Mucosa of stomach (tissue), 1 donor: Measurements from ENCODE around the gene ACAD9.
A peak's percentile ranks its signal among the peaks of the same experiment; 100 is the strongest.
"Not testable (repeated sequence)": the region's sequence is repeated elsewhere in the genome, so short reads cannot be mapped to it uniquely, and the experiment has no call there.

ENCODE experiments used
- H3K27me3 ChIP-seq: one replicate; pipeline ENCODE4 v1.7.0; 2013; ENCODE audit warnings: mild to moderate bottlenecking, low read length; ENCODE audit not compliant: control insufficient read depth, insufficient read depth
- H3K36me3 ChIP-seq: one replicate; pipeline ENCODE4 v1.7.0; 2013; ENCODE audit warnings: low read length; ENCODE audit not compliant: control insufficient read depth, insufficient read depth
- H3K4me1 ChIP-seq: one replicate; pipeline ENCODE4 v1.7.0; 2013; ENCODE audit warnings: mild to moderate bottlenecking, low read length; ENCODE audit not compliant: control insufficient read depth, insufficient read depth
- H3K4me3 ChIP-seq: one replicate; pipeline ENCODE4 v1.7.0; 2013; ENCODE audit warnings: low read length
- H3K9ac ChIP-seq: one replicate; pipeline ENCODE4 v1.7.0; 2013; ENCODE audit warnings: mild to moderate bottlenecking, low read length, moderate library complexity
- H3K9me3 ChIP-seq: one replicate; pipeline ENCODE4 v1.7.0; 2013; ENCODE audit warnings: mild to moderate bottlenecking, low read length, moderate library complexity; ENCODE audit not compliant: control insufficient read depth
- donor health status: Pancreatic carcinoma.

ACAD9 gene

DNA sequence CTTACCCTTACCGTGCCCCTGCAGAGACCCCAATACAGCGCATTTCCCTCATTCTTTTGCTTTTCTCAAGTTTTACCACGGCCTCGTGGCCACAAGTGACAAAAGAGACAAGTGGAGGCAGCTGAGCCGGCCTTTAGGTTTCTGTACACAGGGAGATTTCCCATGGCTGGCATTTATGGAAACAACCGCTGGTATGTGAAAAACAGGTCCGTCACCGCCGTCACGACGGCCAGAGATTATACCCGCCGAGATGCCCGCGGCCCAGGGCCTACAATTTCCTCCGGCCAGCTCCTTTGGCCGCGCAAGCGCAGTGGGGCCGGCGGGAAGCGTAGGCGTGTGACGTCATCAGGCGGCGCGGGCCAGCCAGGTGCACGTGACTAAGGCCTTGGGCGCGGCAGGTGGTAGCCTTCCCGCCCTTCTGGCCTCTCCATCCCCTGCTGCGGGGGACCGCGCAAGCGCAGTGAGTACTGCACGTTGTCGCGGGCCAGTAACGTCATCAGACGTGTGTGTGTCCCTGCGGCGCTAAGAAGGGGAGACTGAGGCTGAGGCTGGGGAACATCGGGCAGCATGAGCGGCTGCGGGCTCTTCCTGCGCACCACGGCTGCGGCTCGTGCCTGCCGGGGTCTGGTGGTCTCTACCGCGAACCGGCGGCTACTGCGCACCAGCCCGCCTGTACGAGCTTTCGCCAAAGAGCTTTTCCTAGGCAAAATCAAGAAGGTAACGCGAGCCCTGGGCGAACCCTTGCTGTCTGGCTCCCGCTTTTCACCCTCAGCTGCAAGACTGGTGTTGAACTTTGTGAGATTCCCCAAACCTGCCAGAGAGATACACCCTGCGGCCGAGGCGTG lies at the start of gene ACAD9:
ACAD9 (plus strand) TSS at position 496 of the 845 bp plus-strand sequence; CDS start at position 568, 72 bp downstream.
- Histone ChIP-seq H3K9me3 (no peaks in the 10 kb centered on the region), H3K27me3 (no peaks in the 10 kb centered on the region), H3K9ac (peak within 1 kb of the TSS; percentile 86), H3K36me3 (no peaks in the 10 kb centered on the region), H3K4me3 (peak within 1 kb of the TSS; percentile 86), H3K4me1 (peaks cover 24% of the 10 kb centered on the region)

- H3K4me1 ChIP-seq, H3K9me3 ChIP-seq, H3K27me3 ChIP-seq, H3K4me3 ChIP-seq, H3K36me3 ChIP-seq, H3K9ac ChIP-seq: not testable (repeated sequence)
These were observed 49.3 kb upstream of the ACAD9 start for GRCh38 chr3:128829925-128830625.

- H3K4me3 ChIP-seq, H3K9ac ChIP-seq, H3K4me1 ChIP-seq, H3K36me3 ChIP-seq, H3K27me3 ChIP-seq, H3K9me3 ChIP-seq: not testable (repeated sequence)
These were observed 48.7 kb upstream of the ACAD9 start for GRCh38 chr3:128830762-128831161.

- not testable (repeated sequence) for H3K4me3 ChIP-seq, H3K36me3 ChIP-seq, H3K9me3 ChIP-seq, H3K27me3 ChIP-seq, H3K9ac ChIP-seq, H3K4me1 ChIP-seq
These were observed 46.4 kb upstream of the ACAD9 start for GRCh38 chr3:128832979-128833378.

GRCh38 chr3:128835096-128835495 lies 44.3 kb upstream of the ACAD9 start:
- Histone ChIP-seq H3K9ac (no peak overlapping the region), H3K36me3 (no peaks in the 10 kb centered on the region), H3K9me3 (no peaks in the 10 kb centered on the region), H3K4me1 (no peaks in the 10 kb centered on the region), H3K27me3 (no peaks in the 10 kb centered on the region), H3K4me3 (no peak overlapping the region)

GRCh38 chr3:128841926-128842920 lies 37.2 kb upstream of the ACAD9 start:
- Histone ChIP-seq H3K9ac (no peak overlapping the region), H3K4me3 (no peak overlapping the region), H3K36me3 (no peaks in the 10 kb centered on the region)

GRCh38 chr3:128844502-128844901 lies 34.9 kb upstream of the ACAD9 start:
- no peak overlapping the region for H3K4me3 ChIP-seq
- no peak overlapping the region for H3K9ac ChIP-seq
- H3K4me1 ChIP-seq: peaks cover 12% of the 10 kb centered on the region
- H3K9me3 ChIP-seq: no peaks in the 10 kb centered on the region
- no peaks in the 10 kb centered on the region for H3K27me3 ChIP-seq
- H3K36me3 ChIP-seq: no peaks in the 10 kb centered on the region

More at GRCh38 chr3:128841926-128842920, 37.2 kb upstream of the ACAD9 start:
- Histone ChIP-seq H3K4me1 (peaks cover 12% of the 10 kb centered on the region), H3K27me3 (no peaks in the 10 kb centered on the region), H3K9me3 (no peaks in the 10 kb centered on the region)

DNA sequence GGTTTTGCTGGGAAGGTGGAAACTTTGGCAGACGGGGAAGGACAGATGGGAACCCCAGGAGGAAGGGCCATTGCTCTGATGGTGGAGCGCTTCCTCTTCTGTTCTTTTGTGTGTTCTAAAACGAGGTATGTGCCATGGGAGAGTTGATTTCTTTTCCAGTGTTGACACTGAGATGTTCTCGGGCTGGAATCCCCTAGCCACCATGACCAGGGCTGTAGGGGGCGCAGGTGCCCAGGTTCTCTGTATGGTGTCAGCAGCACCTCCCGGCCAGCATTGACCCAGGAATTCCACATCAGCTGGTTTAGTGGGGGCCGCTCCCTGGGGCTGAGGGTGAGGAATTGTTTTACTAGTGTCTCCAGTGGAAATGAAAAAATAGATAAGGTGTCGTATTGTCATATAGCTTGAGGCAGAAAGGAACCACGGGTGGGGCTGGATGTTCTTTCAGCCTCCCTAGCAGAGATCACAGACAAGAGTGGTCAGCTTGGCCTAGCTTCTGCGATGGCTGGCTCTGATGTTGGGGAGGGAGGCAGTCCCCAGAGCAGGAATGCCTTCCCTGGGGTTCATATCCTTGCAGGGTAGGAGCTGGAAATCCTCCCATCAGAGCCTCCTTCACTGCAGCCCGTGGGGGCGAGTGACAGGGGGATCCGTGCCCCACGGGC lies 34.2 kb upstream of the ACAD9 start:
- peak overlapping the region; percentile 38 for H3K4me3 ChIP-seq

DNA sequence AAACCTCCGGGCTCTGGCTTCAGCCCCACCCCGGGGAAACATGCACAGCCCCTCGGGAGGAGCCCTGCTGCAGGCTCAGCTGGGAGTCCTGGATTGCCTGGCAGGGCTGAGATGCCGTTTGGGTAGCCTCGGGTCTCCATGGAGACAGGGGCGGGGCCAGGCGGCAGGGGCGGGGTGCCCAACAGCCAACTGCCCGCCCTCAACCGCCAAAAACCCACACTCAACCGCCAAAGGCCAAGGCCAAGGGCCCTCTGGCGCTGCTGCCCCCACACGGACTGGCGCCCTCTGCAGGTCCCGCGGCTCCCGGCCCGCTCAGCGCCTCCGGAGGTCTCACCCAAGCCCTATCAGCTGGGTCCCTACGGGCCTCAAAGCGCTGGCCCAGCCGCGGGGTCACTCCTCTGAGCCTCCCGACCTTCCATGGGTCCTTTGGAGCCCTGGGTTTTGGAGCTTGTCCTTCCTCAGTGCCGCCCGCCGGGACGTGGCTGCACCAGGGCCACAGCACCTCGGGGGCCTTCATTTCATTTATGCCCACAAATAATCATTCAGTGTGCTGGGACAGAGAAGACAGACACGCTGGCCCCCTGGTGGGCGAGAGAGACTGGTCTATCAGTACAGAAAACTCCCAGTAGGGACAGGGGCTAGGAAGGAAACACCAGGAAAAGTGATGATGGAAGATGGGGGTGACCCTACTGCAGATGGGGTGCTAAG lies 33.5 kb upstream of the ACAD9 start:
- Histone ChIP-seq H3K4me1 (peaks cover 12% of the 10 kb centered on the region), H3K36me3 (no peaks in the 10 kb centered on the region), H3K9me3 (no peaks in the 10 kb centered on the region), H3K4me3 (peak overlapping the region; percentile 38), H3K9ac (peak overlapping the region; percentile 55), H3K27me3 (no peaks in the 10 kb centered on the region)

More for the DNA sequence above, 34.2 kb upstream of the ACAD9 start:
- Histone ChIP-seq H3K9me3 (no peaks in the 10 kb centered on the region), H3K4me1 (peaks cover 12% of the 10 kb centered on the region), H3K9ac (peak overlapping the region; percentile 55), H3K36me3 (no peaks in the 10 kb centered on the region), H3K27me3 (no peaks in the 10 kb centered on the region)

GRCh38 chr3:128846486-128846891 lies 32.9 kb upstream of the ACAD9 start:
- Histone ChIP-seq H3K4me3 (peak overlapping the region; percentile 38), H3K4me1 (peaks cover 12% of the 10 kb centered on the region), H3K36me3 (no peaks in the 10 kb centered on the region), H3K27me3 (no peaks in the 10 kb centered on the region), H3K9ac (no peak overlapping the region), H3K9me3 (no peaks in the 10 kb centered on the region)
